Islet precursor cell (in vitro differentiated cells): ENCODE data around the gene PIGM.
A peak's percentile ranks its signal among the peaks of the same experiment; 100 is the strongest.

ENCODE experiments used
- DNase-seq: peaks from one replicate; pipeline ENCODE4 v3.0.0-alpha.2; 2018

The PIGM gene

DNA sequence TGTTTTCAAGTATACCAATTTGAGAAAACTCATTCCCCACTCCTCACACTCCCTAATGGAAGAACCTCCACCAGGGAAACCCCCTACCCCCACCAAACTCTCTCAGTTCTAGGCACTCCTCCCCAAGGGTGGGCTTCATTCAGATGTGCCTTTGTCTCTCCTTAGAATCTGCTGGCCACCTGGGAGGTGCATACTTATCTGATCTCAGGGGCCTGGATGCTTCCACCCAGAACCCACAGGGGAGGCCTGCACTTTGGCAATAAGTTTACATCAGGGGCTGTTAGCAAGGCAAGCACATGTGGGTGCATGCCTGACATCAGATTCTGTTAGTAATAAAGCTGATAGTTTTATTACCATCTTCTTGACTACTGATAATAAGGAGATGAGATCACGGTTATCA, 45.3 kb downstream of the PIGM start:
- DNase-seq: peak; percentile 41

DNA sequence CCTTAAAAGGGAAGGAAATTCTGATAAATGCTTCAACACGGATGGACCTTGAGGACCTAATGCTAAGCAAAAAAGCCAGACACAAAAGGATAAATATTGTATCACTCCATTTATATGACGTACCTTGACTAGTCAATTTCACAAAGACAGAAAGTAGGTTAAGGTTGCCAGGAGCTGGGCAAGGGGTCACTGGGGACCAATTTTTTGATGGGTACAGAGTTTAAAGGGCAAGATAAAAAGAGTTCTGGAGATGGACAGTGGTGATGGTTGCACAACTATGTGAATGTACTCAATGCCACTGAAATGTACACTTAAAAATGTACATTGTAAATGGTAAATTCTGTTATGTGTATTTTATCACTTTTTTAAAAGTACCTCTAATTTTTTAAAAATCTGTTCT, 45.7 kb downstream of the PIGM start:
- peak; percentile 5 for DNase-seq

DNA sequence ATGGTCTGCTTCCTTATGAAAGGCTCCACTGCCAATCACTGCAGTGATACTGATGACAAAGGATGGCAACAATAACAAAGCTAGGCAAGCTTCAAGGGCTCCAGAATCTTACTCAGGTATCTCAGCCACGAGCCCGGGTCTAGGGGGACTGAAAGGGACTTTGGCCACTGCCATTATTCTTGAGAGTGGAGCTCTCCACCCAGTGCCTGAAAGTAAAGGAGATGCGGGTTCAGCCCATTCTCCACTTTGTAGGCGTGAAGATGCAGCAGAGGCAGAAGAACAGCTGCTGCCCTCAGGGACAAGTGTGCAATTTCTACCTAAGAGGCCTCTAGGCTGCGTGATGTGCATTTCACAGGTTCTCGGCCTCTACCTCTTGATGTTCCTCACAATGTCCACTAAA, 46.3 kb downstream of the PIGM start:
- peak; percentile 20 for DNase-seq

DNA sequence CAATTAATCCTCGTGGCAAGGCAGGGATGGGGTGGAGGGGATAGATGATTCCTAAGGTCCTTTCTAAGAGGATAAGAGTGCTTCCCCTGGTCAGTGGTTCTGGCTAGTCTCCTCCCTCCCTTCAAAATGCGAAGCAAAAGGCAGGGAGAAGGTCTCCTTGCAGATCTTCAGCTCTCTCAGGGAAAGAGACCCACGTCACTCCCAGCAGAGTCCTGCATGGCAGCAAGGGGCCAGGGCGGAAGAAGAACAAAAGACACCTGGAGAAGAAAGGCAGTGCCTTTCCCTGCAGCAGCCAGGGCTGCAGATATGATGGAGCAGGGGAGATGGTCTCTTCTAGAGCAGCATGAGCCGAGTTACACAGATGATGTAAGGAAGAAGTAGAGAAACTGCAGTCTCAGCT, 48.1 kb downstream of the PIGM start:
- peak; percentile 26 for DNase-seq

DNA sequence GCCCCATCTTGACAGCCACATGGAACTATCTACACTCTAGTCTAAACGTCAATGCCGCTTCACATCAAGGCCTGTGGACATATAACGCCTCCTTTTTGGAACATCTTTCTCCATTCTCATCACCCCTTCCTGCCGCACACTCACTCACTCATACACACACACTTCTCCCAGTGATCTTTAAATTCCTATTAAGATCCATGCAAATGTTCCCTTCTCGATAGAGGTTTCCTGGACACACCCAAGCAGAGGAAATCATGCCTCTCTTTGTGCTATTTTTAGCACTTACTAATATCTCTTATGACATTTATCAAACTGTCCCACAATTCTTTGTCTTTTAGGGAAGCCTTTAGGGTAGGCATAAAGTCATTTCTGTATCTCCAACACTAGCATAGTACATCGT, 49.5 kb downstream of the PIGM start:
- no peak for DNase-seq

DNA sequence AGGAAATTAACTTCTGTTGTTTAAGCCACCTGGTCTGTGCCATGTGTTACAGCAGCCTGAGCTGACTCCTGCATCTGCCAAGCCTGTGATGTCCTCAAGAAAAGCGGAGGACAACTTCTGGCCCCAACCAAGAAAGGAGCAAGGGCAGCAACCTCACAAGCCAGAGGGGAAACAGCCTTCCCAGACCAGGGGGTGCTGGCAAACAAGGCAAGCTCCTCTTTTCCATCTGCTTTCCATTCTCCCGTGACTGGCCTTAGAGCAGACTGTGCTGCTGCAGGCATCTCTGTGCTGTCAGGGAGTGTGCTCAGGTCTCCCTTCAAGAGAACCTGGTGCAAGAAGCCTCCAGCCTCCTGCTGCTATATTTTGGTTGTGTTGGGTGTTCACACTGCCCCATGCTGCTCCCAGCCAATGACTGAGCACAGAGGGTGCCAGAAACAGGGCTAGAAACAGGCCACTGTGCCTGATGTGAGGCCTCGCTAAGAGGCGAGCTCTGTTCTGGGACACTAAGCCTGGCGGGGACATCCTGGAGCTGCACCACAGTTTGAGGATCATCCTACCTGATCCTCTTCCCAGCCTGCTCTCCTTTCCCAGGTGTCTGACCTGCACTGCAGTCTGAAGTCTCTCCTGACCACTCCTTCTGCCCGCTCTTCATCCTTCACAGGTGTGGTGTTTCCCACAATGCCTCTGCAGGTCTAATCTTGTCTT, 50.3 kb downstream of the PIGM start:
- peak; percentile 37 for DNase-seq

DNA sequence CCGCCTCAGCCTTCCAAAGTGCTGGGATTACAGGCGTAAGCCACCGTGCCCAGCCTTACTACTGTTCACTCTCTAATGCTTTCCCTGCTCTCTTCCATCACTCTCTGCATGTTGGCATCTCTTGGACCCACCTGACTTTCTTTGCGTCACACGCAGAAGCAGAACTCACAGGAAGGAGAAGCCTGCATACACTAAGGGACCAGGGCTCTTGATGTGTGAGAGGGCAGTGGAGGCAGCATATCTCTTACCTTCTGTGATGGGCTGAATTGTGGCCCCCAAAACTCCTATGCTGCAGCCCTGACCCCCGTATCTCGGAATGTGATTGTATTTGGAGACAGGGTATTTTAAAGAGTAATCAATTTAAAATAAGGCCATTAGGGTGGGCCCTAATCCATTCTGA, 51.0 kb downstream of the PIGM start:
- peak; percentile 14 for DNase-seq

DNA sequence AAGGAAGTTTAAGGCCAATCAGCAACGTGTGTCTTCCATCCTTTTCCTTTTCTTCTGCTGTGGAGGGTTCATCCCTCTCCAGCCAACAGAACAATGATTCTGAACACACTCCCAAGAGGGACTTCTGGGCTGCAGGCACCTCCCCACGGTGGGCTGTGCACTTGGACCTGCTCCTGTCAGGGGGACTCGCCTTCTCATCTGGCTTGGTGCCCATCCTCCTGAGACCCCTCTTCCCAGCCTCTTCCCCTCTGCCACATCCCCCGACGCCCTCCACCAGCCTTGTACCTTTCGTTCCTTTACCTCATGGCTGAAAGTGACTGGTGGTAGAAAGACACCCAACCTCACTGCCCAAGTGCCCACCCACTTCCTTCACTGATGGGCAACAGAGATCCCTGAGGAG, 51.7 kb downstream of the PIGM start:
- peak; percentile 33 for DNase-seq

DNA sequence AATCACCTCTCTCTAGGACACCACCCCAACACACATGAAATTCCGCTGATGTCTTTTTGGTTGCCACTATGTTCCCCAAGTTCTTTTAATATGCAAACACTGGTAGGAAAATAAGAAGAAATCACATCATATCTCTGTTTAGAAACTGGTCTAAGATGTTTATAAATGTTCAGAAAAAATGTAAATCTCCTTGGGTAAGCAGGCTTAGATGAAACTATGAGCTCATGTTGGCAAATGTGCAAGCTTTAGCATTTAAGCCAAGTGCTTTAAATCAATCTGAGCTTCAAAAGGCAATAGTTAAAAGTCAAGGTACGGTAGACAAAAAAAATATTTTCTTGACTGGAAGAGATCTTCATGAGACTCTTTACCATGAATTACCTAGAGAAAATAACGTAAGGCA, 52.5 kb downstream of the PIGM start:
- DNase-seq: no peak

DNA sequence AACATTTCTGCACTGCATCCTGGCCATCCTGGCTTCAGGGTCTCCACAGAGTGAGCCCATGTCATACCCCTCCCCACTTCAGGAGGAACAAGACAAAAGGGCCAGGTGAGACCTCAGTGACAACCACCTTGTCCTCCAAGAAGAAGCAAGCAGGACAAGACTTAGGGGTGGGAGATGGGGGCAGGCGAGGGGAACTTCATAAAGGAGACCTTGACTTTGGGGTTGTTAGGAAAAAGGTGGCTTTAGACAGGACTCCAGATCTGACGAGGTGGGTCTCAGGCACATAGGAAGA, 53.7 kb downstream of the PIGM start:
- peak; percentile 31 for DNase-seq

DNA sequence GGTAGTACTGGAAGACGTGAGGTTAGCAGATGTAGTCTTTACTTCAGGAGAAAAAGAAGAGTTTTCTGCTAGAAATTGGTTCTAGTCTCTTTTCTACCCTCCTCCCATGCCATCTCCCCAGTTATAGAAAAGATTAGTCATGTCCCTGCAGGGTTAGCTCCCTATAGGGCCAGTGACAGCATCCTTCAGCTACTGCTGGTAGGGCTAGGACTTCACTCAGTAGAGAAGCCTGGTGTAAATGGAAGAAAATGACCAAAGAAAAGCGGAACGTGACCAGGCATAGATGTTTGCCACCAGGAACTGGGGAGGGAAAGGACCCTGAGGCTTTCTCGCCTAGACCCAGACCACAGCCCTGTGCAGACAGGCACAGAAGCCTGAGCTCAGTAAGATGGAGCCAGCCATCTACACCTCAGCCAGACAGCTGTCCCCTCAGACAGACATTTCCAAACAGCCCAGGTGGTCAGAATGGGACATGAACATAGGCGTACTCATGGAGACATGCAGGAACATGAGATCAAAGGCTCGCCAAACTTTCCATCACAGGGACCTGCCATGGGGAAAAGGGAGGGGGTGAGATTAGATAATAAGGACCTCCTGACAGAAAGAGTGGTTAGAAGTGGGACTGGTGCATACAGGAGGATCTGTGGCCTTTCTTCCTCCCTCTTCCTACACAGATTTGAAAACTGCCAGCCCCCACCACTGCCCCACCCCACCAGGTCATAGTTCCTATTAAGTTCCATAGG, 54.3 kb downstream of the PIGM start:
- DNase-seq: peak; percentile 23
